B cell (primary cell): Measurements from ENCODE around the gene RIC8B.

Source experiments
- EZH2 ChIP-seq: IDR thresholded peaks from 2 replicates; pipeline ENCODE4 v1.6.1; 2012; ENCODE audit warnings: borderline replicate concordance, low read depth, mild to moderate bottlenecking, moderate library complexity, low read length; ENCODE audit not compliant: insufficient read depth, poor library complexity, severe bottlenecking
- TF ChIP-seq, protein P1 (sequence below): fragments of 200-600 bp; IDR thresholded peaks from one replicate; pipeline ENCODE4 v1.8.0; 2022; ENCODE audit warnings: antibody characterized with exemption, mild to moderate bottlenecking

DNA sequence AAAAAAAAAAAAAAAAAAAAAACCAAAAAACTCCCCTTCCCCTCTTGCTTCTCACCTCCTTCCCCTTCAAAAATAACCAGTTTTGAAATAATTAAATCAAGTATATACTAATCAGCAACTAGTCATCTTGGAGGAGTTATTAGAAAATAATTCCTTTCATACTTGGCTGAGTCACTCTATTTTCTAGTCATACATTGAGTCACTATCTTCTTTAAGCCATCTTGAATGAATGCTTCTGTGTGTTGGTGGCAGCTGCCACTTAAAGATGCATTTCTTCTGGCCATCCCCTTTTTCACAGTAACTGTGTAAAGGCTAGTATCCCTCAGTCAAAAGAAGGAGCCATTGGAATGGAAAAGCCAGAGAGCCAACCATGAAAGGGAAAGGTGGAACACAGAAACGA, 97.0 kb downstream of the RIC8B start:
- TF ChIP-seq, protein P1, sequence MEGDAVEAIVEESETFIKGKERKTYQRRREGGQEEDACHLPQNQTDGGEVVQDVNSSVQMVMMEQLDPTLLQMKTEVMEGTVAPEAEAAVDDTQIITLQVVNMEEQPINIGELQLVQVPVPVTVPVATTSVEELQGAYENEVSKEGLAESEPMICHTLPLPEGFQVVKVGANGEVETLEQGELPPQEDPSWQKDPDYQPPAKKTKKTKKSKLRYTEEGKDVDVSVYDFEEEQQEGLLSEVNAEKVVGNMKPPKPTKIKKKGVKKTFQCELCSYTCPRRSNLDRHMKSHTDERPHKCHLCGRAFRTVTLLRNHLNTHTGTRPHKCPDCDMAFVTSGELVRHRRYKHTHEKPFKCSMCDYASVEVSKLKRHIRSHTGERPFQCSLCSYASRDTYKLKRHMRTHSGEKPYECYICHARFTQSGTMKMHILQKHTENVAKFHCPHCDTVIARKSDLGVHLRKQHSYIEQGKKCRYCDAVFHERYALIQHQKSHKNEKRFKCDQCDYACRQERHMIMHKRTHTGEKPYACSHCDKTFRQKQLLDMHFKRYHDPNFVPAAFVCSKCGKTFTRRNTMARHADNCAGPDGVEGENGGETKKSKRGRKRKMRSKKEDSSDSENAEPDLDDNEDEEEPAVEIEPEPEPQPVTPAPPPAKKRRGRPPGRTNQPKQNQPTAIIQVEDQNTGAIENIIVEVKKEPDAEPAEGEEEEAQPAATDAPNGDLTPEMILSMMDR = no peak
- TF ChIP-seq EZH2 = no peak
